Non-pigmented ciliary epithelial cell (primary cell): ENCODE measurements around the gene BCL11B.

Experiments used
- DNase-seq: peaks from one replicate; pipeline ENCODE4 v3.0.0-alpha.2; 2010; ENCODE audit warnings: low read depth

BCL11B gene

GRCh38 chr14:99134516-99135046, 137.4 kb downstream of the BCL11B start:
- no peak for DNase-seq

- DNase-seq, result no peak
Observed at GRCh38 chr14:99133636-99134515, 138.1 kb downstream of the BCL11B start.

- DNase-seq, result no peak
Observed at GRCh38 chr14:99132821-99133635, 139.0 kb downstream of the BCL11B start.

GRCh38 chr14:99131632-99132271, 140.2 kb downstream of the BCL11B start:
- no peak for DNase-seq

GRCh38 chr14:99129998-99130397, 142.0 kb downstream of the BCL11B start:
- no peak for DNase-seq

GRCh38 chr14:99129211-99129696, 142.7 kb downstream of the BCL11B start:
- DNase-seq, result no peak

GRCh38 chr14:99128185-99128584, 143.8 kb downstream of the BCL11B start:
- no peak for DNase-seq

- DNase-seq, result no peak
Observed at GRCh38 chr14:99127651-99128167, 144.3 kb downstream of the BCL11B start.

GRCh38 chr14:99125616-99126431, 146.2 kb downstream of the BCL11B start:
- DNase-seq, result no peak

GRCh38 chr14:99125113-99125512, 146.9 kb downstream of the BCL11B start:
- DNase-seq, result no peak

GRCh38 chr14:99124482-99125105, 147.4 kb downstream of the BCL11B start:
- no peak for DNase-seq

GRCh38 chr14:99123208-99123870, 148.7 kb downstream of the BCL11B start:
- no peak for DNase-seq

GRCh38 chr14:99122521-99123125, 149.4 kb downstream of the BCL11B start:
- no peak for DNase-seq

- DNase-seq, result no peak
Observed at GRCh38 chr14:99121319-99121875, 150.6 kb downstream of the BCL11B start.

- DNase-seq, result no peak
Observed at GRCh38 chr14:99120526-99121318, 151.3 kb downstream of the BCL11B start.

- DNase-seq, result no peak
Observed at GRCh38 chr14:99119554-99120525, 152.2 kb downstream of the BCL11B start.
